Effector memory CD4-positive, alpha-beta T cell (primary cell): ENCODE measurements around the gene TMOD1.
A peak's percentile ranks its signal among the peaks of the same experiment; 100 is the strongest.
"Not testable (repeated sequence)": the region's sequence is repeated elsewhere in the genome, so short reads cannot be mapped to it uniquely, and the experiment has no call there.

Experiments
- DNase-seq, 3 donors: peaks; one replicate each; pipeline ENCODE4 v3.0.0-alpha.2; 2020
- H3K27ac ChIP-seq: 2 replicates; pipeline ENCODE4 v1.7.0; 2013; ENCODE audit warnings: mild to moderate bottlenecking, low read length, moderate library complexity; ENCODE audit not compliant: insufficient read depth, poor library complexity, severe bottlenecking
- H3K27me3 ChIP-seq: replicated peaks from 2 replicates; pipeline ENCODE4 v1.7.0; 2013; ENCODE audit warnings: mild to moderate bottlenecking, low read length; ENCODE audit not compliant: insufficient read depth, control insufficient read depth, poor library complexity, severe bottlenecking
- H3K36me3 ChIP-seq: 2 replicates; pipeline ENCODE4 v1.7.0; 2013; ENCODE audit warnings: mild to moderate bottlenecking, low read length, moderate library complexity; ENCODE audit not compliant: control insufficient read depth, insufficient read depth
- H3K4me1 ChIP-seq: 2 replicates; pipeline ENCODE4 v1.7.0; 2013; ENCODE audit warnings: low read length, mild to moderate bottlenecking; ENCODE audit not compliant: control insufficient read depth, insufficient read depth, poor library complexity, severe bottlenecking
- H3K4me3 ChIP-seq: 2 replicates; pipeline ENCODE4 v1.7.0; 2013; ENCODE audit warnings: low read length, low read depth, mild to moderate bottlenecking; ENCODE audit not compliant: insufficient read depth, poor library complexity, severe bottlenecking
- H3K9me3 ChIP-seq: 2 replicates; pipeline ENCODE4 v1.7.0; 2013; ENCODE audit warnings: mild to moderate bottlenecking, low read length, moderate library complexity; ENCODE audit not compliant: control insufficient read depth

Gene TMOD1

DNA sequence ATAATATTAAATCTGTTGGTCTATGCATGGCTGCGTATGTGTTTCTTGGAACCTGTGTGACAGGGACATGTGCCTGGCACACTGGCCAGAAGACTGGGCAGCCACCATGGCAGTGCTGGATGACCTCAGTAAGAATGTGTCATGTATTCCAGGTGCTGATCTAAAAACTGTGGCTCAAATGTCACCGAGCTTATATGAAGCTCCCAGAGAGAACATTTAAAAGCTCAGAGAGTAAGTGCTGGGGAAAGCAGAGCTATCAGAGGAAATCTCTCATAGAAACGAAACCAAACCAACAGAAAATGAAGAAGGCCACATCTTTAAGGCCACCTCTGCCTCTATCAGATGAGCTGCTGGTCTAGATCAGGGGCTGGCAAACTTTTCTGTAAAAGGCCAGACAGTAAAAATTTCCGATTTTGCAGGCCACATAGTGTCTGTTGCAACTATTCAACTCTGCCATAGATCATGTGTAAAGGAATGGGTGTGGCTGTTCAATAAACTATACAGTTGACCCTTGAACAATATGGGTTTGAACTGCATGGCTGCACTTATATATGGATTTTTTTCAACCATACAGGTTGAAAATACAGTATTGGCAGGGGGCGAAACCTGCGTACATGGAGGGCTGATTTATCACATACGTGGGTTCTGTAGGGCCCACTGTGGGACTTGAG lies 99.9 kb downstream of the TMOD1 start:
- Histone ChIP-seq H3K27ac (no peak overlapping the region), H3K27me3 (no peaks in the 10 kb centered on the region), H3K4me3 (no peak overlapping the region), H3K9me3 (no peaks in the 10 kb centered on the region), H3K4me1 (no peaks in the 10 kb centered on the region), H3K36me3 (peaks cover 52% of the 10 kb centered on the region)
- DNase-seq = no peak

DNA sequence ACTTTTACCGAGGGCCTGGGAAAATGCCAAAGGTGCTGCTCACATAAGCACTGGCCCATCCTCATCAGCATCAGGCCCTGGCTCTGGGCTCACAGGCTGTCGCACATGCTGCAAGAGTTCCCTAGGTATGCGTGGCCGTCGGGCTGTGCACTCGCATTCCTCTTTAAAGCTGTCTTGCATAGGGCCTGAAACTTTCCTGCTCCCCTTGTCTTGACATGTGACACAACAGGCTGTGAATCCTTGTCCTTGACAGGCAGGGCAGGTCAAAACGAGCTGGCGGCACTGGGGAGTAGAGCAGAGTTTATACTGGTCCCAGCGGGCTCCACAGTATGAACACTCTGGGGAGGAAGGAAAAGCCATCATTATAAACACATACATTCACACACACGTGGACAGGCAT lies 101.0 kb downstream of the TMOD1 start:
- Histone ChIP-seq H3K27ac (no peak overlapping the region), H3K9me3 (no peaks in the 10 kb centered on the region), H3K27me3 (no peaks in the 10 kb centered on the region), H3K4me1 (no peaks in the 10 kb centered on the region), H3K4me3 (no peak overlapping the region), H3K36me3 (peaks cover 58% of the 10 kb centered on the region)
- DNase-seq = no peak

DNA sequence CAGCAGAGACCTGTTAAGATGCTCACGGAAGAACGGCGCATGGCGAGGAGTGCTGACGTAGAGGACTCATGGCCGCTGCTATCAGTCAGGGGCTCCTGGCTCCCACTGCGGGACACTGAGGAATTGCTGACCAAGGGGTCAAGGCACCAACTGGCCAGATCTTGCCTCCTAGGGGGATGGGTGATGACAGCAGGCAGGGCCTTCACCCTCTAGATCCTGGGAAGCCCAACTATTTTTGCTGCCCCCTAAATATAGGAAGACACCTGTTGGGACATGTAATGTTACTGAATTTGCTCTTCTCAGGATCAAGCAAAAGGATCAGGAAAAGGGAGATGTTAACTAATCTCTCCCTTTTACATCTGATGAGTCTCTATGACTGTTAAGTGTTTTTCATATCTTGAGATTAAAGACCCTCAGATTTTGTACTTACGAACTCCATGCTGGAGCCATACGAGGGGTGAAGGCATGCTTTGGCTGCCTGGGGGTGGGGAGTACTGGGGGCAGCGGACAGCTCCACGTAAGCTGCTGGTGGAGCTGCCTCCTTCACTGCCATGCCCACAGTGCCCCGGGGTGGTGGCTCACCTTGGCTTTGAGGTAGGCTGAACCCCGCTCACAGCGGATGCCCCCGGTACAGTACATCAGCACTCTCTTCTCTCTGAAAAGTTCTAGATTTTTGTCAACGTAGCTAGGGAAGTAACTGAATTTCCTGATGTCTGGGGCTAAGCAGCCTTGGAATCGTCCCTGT lies 103.6 kb downstream of the TMOD1 start:
- peaks cover 59% of the 10 kb centered on the region for H3K36me3 ChIP-seq
- no peaks in the 10 kb centered on the region for H3K27me3 ChIP-seq
- no peaks in the 10 kb centered on the region for H3K9me3 ChIP-seq
- no peak overlapping the region for H3K4me3 ChIP-seq
- H3K4me1 ChIP-seq = no peaks in the 10 kb centered on the region
- DNase-seq = no peak
- H3K27ac ChIP-seq = no peak overlapping the region

DNA sequence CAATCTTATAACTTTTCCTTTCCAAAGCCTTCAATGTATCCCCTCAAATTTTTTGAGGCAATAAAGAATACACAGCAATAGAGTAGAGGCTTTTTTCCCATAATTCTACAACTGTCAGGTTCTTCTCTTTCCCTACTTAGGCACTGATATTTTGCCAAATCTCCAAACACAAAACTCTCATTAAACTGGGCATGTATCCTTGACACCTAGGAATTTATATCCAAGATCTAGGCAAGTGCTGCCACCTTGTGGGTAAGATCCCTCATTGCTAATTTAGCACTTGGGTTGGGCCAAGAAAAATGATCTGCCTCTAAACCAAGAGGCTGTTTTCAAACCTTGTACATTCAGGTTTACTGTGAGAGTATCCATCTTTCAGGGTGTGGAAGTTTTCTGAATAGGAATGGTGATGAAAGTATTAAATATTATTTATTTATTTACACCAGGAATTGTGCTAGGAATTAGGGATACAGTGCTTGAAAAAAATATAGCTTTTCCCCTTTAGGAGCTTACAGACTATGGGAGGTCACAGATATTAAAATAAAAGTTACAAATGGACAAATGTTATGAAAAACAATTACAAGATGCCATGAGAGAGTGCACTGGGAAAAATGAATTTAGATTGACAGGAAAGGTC lies 114.1 kb downstream of the TMOD1 start:
- Histone ChIP-seq H3K36me3 (peaks cover 6% of the 10 kb centered on the region), H3K4me1 (no peaks in the 10 kb centered on the region), H3K27me3 (no peaks in the 10 kb centered on the region), H3K4me3 (no peak overlapping the region), H3K27ac (no peak overlapping the region), H3K9me3 (no peaks in the 10 kb centered on the region)
- peak; percentile 16 to 51 (median 19) for DNase-seq

DNA sequence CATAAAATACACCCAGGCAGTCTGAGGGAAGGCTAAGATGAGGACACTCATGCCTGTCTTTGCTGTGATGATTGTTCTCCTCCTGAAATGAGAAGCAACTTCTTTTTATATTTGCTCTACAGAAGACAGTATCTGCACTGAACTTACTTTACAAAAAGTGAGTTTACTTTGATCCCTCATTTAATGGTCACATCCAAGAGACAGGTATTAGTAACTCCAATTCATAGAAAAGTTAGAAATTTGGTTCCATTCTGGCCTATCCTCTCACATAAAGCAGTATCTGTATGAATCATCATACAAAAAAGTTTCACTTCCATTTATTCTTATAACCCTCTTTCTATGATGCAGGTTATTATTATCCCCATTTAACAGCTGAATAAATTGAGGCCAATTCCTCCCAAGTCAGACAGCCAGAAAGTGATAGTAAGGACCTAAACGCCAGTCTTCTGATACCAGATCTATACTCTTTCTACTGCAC lies 116.5 kb downstream of the TMOD1 start:
- Histone ChIP-seq H3K27me3 (no peaks in the 10 kb centered on the region), H3K4me3 (no peak overlapping the region), H3K27ac (no peak overlapping the region), H3K36me3 (no peaks in the 10 kb centered on the region), H3K9me3 (no peaks in the 10 kb centered on the region), H3K4me1 (no peaks in the 10 kb centered on the region)
- no peak for DNase-seq

DNA sequence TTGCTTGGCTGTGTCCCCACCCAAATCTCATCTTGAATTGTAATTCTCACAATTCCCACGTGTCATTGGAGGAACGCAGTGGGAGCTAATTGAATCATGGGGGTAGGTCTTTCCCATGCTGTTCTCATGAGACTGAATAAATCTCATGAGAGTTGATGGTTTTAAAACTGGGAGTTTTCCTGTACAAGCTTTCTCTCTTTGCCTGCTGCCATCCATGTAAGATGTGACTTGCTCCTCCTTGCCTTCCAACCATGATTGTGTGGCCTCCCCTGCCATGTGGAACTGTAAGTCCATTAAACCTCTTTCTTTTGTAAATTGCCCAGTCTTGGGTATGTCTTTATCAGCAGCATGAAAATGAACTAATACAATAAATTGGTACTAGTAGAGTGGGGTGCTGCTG lies 118.6 kb downstream of the TMOD1 start:
- not testable (repeated sequence) for H3K27ac ChIP-seq, H3K9me3 ChIP-seq, H3K27me3 ChIP-seq, H3K36me3 ChIP-seq, DNase-seq, H3K4me3 ChIP-seq, H3K4me1 ChIP-seq

DNA sequence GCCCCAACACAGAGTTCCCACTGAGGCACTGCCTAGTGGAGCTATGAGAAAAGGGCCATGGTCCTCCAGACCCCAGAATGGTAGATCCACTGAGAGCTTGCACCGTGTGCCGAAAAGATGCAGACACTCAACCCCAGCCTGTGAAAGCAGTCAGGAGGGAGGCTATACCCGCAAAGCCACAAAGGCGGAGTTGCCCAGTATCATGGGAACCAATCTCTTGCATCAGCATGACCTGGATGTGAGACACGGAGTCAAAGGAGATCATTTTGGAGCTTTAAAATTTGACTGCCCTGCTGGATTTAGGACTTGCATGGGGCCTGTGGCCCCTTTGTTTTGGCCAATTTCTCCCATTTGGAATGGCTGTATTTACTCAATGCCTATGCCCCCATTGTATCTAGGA lies 121.0 kb downstream of the TMOD1 start:
- not testable (repeated sequence) for H3K4me1 ChIP-seq, H3K4me3 ChIP-seq, H3K9me3 ChIP-seq, H3K27ac ChIP-seq, H3K27me3 ChIP-seq, DNase-seq, H3K36me3 ChIP-seq

DNA sequence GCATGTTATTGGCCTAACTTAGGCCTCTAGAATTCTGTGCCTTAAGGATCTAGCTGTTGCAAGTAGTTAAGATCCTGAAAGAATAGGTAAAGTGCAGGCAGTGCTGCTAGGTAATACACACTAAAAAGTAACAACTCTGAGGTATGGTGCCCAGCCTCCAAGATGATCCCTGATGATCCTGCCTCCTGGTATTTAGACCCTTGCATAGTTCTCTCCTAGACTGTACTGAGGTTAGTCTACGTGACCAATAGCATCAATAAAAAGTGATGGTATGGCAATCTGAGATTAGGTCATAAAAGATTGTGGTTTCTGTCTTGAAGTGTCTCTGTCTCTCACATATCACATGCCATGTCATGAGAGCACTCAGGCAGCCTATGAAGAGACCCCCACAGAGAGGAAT lies 122.5 kb downstream of the TMOD1 start:
- no peak for DNase-seq
- no peaks in the 10 kb centered on the region for H3K9me3 ChIP-seq
- no peak overlapping the region for H3K27ac ChIP-seq
- H3K4me3 ChIP-seq = no peak overlapping the region
- no peaks in the 10 kb centered on the region for H3K4me1 ChIP-seq
- H3K27me3 ChIP-seq = no peaks in the 10 kb centered on the region
- peaks cover 6% of the 10 kb centered on the region for H3K36me3 ChIP-seq

DNA sequence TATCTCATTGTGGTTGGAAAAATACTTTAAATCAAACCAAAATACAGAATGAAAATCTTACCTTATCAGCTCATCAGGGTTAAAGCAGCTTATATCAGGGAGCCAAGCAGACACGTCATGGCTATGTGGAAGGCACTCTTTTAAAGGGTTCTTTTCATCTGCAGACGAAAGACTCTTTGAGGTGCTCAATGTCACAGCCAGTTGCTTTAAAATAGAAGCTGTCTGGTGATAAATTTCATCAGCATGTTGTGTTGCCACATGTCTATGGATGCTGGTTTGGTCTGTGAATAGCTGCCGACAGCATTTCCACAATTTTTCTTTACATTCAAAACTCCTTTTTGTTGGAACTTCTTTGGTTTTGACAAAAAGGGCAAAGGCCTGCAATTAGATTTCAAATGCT lies 124.2 kb downstream of the TMOD1 start:
- Histone ChIP-seq H3K36me3 (peaks cover 6% of the 10 kb centered on the region), H3K4me3 (no peak overlapping the region), H3K27me3 (no peaks in the 10 kb centered on the region), H3K27ac (no peak overlapping the region), H3K9me3 (no peaks in the 10 kb centered on the region), H3K4me1 (no peaks in the 10 kb centered on the region)
- no peak for DNase-seq

DNA sequence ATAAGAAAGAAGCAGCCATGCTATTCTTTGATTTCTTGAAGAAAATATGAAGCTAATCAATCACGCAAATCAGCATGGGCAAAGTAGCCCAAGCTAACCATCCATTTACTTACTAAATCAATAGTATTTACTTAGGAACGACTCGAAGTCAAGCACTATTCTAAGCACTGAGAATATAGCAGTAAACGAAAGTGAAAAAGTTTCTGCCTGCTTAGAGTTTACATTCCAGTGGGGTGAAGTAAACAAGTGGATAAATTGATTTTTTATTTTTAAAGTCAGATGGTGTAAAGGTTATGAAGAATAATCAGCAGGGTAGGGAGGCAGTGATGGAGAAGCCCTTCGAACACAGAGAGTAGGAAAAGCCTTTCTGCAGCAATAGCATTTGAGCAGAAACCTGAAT lies 126.2 kb downstream of the TMOD1 start:
- Histone ChIP-seq H3K4me3 (no peak overlapping the region), H3K36me3 (peaks cover 6% of the 10 kb centered on the region), H3K4me1 (peaks cover 4% of the 10 kb centered on the region), H3K9me3 (no peaks in the 10 kb centered on the region), H3K27me3 (no peaks in the 10 kb centered on the region), H3K27ac (no peak overlapping the region)
- no peak for DNase-seq
